ENCODE data around the gene TRPM3. TPM values are rescaled to one million over a fixed set of nuclear protein-coding genes. Genes with fewer than 3 reads are reported as not detected.

The TRPM3 gene
- polyA plus RNA-seq, 2 of the 4 experiments (the other 2 are of a cell fraction), result not detected

GRCh38 chr9:70563010-70563409 lies 558.4 kb downstream of the TRPM3 start:
- no peaks in the 10 kb centered on the region for H3K9me3 ChIP-seq
- POLR2A ChIA-PET, result no interaction called here
- no peak for FAIRE-seq
- no peak overlapping the region for H3K4me2 ChIP-seq
- CTCF ChIA-PET, result no interaction called here
- TF ChIP-seq KDM1A (IDR thresholded peaks at IDR 0.05; ENCODE audit: low read depth) (no peak), GATA3 (IDR thresholded peaks at IDR 0.05; ENCODE audit: borderline replicate concordance) (no peak), TFCP2L1 (CRISPR knock-in tag; IDR thresholded peaks at IDR 0.05) (no peak), RCOR1 (IDR thresholded peaks at IDR 0.05; ENCODE audit: low read depth, low read length) (no peak), HES2 (IDR thresholded peaks at IDR 0.05) (no peak), NR3C1 (IDR thresholded peaks at IDR 0.05) (no peak), RARB (CRISPR knock-in tag; IDR thresholded peaks at IDR 0.05) (no peak), CEBPB (IDR thresholded peaks at IDR 0.05) (no peak), NFE2L2 (conservative IDR thresholded peaks at IDR 0.05; ENCODE audit: low read length) (no peak), FOXS1 (CRISPR knock-in tag; IDR thresholded peaks at IDR 0.05) (no peak), EP300 (IDR thresholded peaks at IDR 0.05) (no peak), ESRRA (IDR thresholded peaks at IDR 0.05; ENCODE audit: borderline replicate concordance, low read length) (no peak), POLR2A (IDR thresholded peaks at IDR 0.05; ENCODE audit: low read length) (no peak), CHD4 (IDR thresholded peaks at IDR 0.05; ENCODE audit: borderline replicate concordance) (no peak), CHD2 (IDR thresholded peaks at IDR 0.05; ENCODE audit: low read length, partially characterized antibody) (no peak), SMC3 (IDR thresholded peaks at IDR 0.05) (no peak), MYC (IDR thresholded peaks at IDR 0.05; ENCODE audit: borderline replicate concordance, low read length) (no peak), BHLHE40 (IDR thresholded peaks at IDR 0.05; ENCODE audit: low read depth, low read length) (no peak)
- TF ChIP-seq, protein P1, sequence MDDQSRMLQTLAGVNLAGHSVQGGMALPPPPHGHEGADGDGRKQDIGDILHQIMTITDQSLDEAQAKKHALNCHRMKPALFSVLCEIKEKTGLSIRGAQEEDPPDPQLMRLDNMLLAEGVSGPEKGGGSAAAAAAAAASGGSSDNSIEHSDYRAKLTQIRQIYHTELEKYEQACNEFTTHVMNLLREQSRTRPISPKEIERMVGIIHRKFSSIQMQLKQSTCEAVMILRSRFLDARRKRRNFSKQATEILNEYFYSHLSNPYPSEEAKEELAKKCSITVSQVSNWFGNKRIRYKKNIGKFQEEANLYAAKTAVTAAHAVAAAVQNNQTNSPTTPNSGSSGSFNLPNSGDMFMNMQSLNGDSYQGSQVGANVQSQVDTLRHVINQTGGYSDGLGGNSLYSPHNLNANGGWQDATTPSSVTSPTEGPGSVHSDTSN (IDR thresholded peaks at IDR 0.05), result no peak
- H3K27ac ChIP-seq, result no peak overlapping the region
- no peak overlapping the region for H3K4me3 ChIP-seq
- 65% methylated on average over 4 of the region's 4 CpGs for WGBS (ENCODE audit: missing lambda C conversion rate)
- H3K4me1 ChIP-seq, result no peaks in the 10 kb centered on the region
- DNase-seq (ENCODE audit: low read depth in 1 of 2, low spot score in 1 of 2), result no peak
- no peak for ATAC-seq

DNA sequence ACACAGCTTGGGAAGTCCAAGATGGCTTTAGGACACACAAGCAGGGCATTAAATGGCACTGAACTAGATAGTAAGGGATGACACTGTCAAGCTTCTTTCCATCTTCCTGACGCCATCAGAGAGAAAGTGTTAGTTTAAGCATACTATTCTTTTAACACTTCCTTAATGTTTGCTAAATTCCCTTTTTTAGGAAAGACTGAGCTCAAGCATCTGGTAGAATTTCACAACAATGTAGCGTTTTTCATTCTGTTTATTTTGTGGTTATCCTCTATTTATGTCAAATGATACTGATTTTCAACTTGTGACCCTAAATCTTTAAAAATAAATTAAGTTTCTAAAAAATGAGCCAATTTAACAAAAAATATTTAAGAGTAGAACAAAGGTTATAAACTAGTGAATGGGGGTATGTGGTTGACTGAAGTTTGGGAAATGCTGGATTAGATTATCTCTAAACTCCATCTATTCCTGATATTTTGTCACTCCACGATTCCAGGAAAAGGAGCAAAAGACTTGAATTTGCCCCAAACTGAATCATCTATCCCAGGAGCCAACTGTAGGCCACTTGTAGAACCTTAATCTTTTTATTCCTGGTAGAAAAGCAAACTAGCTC lies 559.5 kb downstream of the TRPM3 start:
- ATAC-seq (no peak), FAIRE-seq (no peak)

More for the DNA sequence above, 559.5 kb downstream of the TRPM3 start:
- no peak for DNase-seq (ENCODE audit: low read depth in 1 of 2, low spot score in 1 of 2)
- H3K9me3 ChIP-seq, result no peaks in the 10 kb centered on the region
- WGBS (ENCODE audit: missing lambda C conversion rate), result 22% methylated on average over 3 of the region's 3 CpGs
- no peak overlapping the region for H3K4me2 ChIP-seq
- TF ChIP-seq ELK1 (IDR thresholded peaks at IDR 0.05; ENCODE audit: low read depth, low read length), result no peak
- TF ChIP-seq TP53 (CRISPR knock-in tag; IDR thresholded peaks at IDR 0.05), result no peak
- no peak for TF ChIP-seq HEYL (CRISPR knock-in tag; IDR thresholded peaks at IDR 0.05)
- TF ChIP-seq ZSCAN20 (CRISPR knock-in tag; IDR thresholded peaks at IDR 0.05), result no peak
- TF ChIP-seq, protein P2, sequence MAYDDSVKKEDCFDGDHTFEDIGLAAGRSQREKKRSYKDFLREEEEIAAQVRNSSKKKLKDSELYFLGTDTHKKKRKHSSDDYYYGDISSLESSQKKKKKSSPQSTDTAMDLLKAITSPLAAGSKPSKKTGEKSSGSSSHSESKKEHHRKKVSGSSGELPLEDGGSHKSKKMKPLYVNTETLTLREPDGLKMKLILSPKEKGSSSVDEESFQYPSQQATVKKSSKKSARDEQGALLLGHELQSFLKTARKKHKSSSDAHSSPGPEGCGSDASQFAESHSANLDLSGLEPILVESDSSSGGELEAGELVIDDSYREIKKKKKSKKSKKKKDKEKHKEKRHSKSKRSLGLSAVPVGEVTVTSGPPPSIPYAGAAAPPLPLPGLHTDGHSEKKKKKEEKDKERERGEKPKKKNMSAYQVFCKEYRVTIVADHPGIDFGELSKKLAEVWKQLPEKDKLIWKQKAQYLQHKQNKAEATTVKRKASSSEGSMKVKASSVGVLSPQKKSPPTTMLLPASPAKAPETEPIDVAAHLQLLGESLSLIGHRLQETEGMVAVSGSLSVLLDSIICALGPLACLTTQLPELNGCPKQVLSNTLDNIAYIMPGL (CRISPR knock-in tag; IDR thresholded peaks at IDR 0.05; ENCODE audit: borderline replicate concordance), result no peak
- no peak for TF ChIP-seq KDM5A (IDR thresholded peaks at IDR 0.05)
- no peak for TF ChIP-seq FOXS1 (CRISPR knock-in tag; IDR thresholded peaks at IDR 0.05)
- no peak for TF ChIP-seq ZNF302 (CRISPR knock-in tag; IDR thresholded peaks at IDR 0.05)
- TF ChIP-seq, protein P3, sequence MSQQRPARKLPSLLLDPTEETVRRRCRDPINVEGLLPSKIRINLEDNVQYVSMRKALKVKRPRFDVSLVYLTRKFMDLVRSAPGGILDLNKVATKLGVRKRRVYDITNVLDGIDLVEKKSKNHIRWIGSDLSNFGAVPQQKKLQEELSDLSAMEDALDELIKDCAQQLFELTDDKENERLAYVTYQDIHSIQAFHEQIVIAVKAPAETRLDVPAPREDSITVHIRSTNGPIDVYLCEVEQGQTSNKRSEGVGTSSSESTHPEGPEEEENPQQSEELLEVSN (IDR thresholded peaks at IDR 0.05; ENCODE audit: borderline replicate concordance, low read depth), result no peak
- TF ChIP-seq POLR2A (IDR thresholded peaks at IDR 0.05; ENCODE audit: low read length), result no peak
- TF ChIP-seq HES2 (IDR thresholded peaks at IDR 0.05), result no peak
- no peak for TF ChIP-seq RCOR1 (IDR thresholded peaks at IDR 0.05; ENCODE audit: low read depth, low read length)
- TF ChIP-seq RNF2 (IDR thresholded peaks at IDR 0.05; ENCODE audit: borderline replicate concordance, low read depth), result no peak
- TF ChIP-seq CTCF (IDR thresholded peaks at IDR 0.05), result no peak
- TF ChIP-seq NFE2L2 (conservative IDR thresholded peaks at IDR 0.05; ENCODE audit: low read length), result no peak
- no peak for TF ChIP-seq MAX (IDR thresholded peaks at IDR 0.05)
- no peak for TF ChIP-seq NPAS2 (CRISPR knock-in tag; IDR thresholded peaks at IDR 0.05; ENCODE audit: borderline replicate concordance)
- ChIA-PET CTCF (interaction anchor here (0.5 to 1.4 kb wide), 3 partner anchors 41 to 57 kb away, joined by 3 to 4 read pairs (median 3); no protein-coding TSS in a partner anchor), POLR2A (interaction anchor here (0.6 kb wide), 1 partner anchor 225 kb away, joined by 3 read pairs; no protein-coding TSS in a partner anchor)
- no peak overlapping the region for H3K4me3 ChIP-seq
- no peak overlapping the region for H3K27ac ChIP-seq
- H3K4me1 ChIP-seq, result no peaks in the 10 kb centered on the region

Measured in A549 (cell line).